Activated CD4-positive, alpha-beta T cell treated with anti-CD3 and anti-CD28 coated beads, Interleukin-2, amount 50 U/mL, for 1 hour (primary cell): Measurements from ENCODE around the gene KANK2.
A peak's percentile ranks its signal among the peaks of the same experiment; 100 is the strongest.

Experiments used
- DNase-seq: peaks from one replicate; pipeline ENCODE4 v3.0.0-alpha.2; 2020

Gene KANK2

GRCh38 chr19:11197291-11198174 lies at the start of gene KANK2:
KANK2 (minus strand) TSS chr19:11197545; CDS start chr19:11194511, 3,034 bp downstream.
- DNase-seq: peak; percentile 68

GRCh38 chr19:11246941-11247340 lies 49.6 kb upstream of the KANK2 start:
- no peak for DNase-seq

DNA sequence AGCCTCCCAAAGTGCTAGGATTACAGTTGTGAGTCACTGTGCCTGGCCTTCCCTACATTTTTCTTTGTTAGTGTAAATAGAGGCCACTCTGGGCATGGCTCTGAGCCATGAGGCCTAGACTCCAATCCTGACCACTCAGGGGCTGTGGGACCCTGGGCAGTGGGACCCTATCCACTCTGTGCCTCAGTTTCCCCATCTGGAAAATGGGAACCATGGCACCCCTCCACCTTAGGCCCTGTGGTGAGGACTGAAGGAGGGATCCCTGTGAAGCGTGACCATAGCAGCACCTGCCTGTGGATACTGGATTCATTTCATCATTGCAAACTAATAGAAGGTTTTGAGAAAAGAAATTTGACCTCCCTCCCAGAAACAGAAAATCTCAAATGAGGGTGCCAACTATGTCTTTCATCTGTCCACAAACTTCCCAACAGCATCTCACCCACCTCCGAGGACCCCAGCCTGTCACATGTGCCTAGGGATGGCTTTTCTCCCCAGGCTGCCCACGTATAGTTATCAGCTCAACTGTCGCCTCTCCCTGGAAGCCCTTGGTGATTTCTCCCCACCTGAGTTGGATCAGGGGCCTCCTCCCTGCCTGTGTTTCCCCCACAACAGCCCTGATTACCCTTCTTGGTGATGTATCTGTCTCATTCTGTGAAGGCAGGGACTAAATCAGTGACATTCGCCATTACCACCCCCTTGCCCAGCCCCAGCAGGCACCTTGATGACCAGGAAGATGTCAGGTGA lies 47.7 kb upstream of the KANK2 start:
- DNase-seq: no peak

DNA sequence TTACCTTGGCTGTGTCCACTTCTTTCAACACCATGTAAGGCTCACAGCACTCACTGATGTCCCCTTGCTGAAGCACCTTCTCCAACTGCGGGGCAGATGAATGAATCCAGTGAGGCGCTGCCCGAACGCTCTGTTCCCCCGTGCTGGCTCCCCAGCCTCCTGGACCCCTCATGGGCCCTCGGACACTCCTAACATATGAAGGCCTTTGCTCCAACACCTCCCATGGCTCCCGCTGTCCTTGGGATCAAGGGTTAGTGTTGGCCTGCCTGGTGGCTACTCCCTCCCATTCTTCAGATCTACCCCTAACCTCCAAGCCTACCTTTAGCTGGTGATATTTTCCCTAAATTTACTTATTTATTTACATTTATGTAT lies 46.4 kb upstream of the KANK2 start:
- no peak for DNase-seq

- DNase-seq: peak; percentile 81
These were observed 45.8 kb upstream of the KANK2 start for GRCh38 chr19:11242864-11243797.

- no peak for DNase-seq
These were observed 44.7 kb upstream of the KANK2 start for GRCh38 chr19:11242025-11242424.

- no peak for DNase-seq
These were observed 42.7 kb upstream of the KANK2 start for GRCh38 chr19:11240008-11240444.

- no peak for DNase-seq
These were observed 42.1 kb upstream of the KANK2 start, which contains the start of gene ANGPTL8 for GRCh38 chr19:11239377-11240000. ANGPTL8 (plus strand) TSS chr19:11239619; CDS start chr19:11239638, 19 bp downstream.

GRCh38 chr19:11238781-11239376 lies 41.5 kb upstream of the KANK2 start:
- no peak for DNase-seq

DNA sequence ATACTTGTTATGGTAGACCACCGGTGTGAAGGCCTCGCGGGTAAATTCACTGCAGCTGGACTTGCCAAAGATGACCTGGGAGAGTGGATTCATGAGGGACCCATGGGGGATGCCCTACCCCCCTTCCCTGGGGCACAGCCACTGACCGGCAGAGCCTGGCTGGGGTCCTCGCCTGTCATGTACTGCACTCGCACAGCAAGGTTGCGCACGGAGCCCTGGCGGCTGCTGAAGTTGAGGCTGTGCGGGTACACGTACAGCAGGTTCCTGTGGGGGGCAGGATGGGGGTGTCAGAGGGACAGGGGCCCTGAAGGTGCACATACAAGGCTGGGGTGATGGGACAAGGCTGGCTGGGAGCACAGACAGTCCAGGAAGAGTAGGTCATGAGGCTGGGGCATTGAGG lies 40.7 kb upstream of the KANK2 start:
- no peak for DNase-seq

DNA sequence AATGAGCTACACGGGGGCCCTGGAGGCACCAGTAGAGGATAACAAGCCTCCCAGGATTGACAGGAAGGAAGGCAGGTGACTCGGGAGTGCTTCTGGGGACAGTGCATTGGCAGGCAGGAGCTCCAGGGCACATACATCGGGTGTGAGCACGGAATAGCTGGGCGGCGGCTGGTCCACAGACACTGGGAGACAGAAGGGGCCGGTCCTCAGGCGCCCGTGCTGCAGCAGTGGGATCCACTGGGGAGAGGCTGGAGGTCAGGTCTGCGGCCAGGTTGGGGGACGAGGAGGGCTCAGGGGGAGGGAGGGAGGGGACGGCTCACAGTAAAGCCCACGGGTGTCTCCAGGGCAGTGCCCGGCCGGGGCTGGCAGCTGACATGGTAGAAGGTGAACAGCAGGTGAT lies 40.0 kb upstream of the KANK2 start:
- no peak for DNase-seq

DNA sequence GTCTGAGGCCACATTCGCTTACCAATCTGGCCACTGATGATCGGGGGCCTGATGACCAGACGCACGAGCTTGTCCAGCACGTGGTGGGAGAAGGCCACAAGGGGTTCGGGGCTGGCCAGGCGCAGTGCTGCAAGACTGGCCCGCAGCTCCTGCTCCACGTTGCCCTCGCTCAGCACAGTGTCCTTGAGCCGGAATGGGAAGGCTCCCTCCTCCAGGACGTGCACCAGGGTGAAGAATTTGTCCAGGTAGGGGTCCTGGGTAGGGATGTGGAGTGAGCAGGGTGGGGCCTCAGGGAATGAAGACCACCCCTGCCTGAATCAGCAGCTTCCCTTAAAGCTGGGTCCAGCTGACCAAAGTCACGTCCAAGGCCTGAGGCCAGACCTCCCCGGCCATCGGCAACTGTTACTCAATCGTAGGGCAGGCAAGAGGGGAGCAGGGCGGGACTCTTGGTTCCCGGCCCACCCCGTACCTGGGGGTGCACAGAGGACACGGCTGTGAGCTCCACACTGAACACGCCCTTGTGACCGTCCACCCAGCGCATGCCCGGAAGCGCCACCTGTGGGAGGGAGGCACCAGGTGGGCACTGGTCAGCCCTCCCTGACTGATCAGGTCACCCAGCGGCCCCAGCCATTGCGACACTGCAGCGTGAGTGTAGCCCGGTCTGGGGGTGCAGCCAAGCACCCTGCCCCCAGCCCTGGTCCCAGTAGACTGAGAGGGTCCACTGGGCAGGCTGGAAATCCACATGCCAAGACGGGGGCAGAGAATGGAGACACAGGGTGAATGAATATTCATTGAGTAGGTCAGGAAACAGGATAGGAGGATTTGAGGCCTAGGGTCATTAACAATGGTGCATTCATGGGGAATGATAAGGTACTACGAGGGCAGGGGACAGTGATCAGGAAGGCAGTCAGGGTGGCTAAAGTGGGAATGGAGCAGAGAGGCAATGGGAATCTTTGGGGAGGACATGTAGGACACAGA lies 39.3 kb upstream of the KANK2 start:
- DNase-seq: no peak

DNA sequence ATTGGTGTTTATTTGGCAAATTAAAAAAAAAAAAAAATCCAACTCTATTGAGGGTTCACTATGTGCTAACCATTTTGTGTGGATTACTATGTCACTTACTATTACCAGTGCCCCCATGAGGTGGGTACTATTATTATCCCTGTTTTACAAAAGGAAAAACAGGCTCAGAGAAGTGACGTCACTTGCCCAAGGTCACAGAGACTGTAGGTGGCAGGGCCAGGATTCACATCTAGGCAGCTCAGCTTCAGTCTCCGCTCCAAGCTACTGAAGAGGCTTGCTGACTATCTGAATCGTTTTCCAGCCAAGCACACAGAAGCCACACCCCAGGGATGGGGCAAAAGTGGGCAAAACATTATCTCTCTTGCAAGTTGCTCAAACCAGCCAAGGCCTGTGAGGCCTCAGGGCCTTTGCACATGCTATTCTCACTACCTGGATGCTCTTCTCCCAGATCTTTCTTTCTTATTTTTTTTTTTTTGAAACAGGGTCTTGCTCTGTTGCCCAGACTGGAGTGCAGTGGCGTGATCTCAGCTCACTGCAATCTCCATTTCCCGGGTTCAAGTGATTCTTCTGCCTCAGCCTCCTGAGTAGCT lies 37.2 kb upstream of the KANK2 start:
- DNase-seq: no peak

GRCh38 chr19:11233073-11233472 lies 35.7 kb upstream of the KANK2 start:
- DNase-seq: no peak

DNA sequence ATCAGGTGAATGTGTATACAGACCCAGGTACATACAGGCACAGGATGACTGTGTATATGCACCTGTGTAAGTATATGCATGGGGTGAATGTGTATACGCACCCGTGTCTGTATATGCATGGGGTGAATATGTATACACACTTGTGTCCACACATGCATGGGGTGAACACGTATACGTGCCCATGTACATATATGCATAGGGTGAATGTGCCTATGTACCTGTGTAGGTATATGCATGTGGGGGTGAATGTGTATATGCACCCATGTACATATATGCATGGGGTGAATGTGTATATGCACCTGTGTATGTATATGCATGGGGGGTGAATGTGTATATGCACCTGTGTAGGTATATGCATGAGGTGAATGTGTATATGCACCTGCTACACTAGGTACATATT lies 35.2 kb upstream of the KANK2 start:
- no peak for DNase-seq

- DNase-seq: no peak
These were observed 33.5 kb upstream of the KANK2 start for GRCh38 chr19:11230621-11231386.

DNA sequence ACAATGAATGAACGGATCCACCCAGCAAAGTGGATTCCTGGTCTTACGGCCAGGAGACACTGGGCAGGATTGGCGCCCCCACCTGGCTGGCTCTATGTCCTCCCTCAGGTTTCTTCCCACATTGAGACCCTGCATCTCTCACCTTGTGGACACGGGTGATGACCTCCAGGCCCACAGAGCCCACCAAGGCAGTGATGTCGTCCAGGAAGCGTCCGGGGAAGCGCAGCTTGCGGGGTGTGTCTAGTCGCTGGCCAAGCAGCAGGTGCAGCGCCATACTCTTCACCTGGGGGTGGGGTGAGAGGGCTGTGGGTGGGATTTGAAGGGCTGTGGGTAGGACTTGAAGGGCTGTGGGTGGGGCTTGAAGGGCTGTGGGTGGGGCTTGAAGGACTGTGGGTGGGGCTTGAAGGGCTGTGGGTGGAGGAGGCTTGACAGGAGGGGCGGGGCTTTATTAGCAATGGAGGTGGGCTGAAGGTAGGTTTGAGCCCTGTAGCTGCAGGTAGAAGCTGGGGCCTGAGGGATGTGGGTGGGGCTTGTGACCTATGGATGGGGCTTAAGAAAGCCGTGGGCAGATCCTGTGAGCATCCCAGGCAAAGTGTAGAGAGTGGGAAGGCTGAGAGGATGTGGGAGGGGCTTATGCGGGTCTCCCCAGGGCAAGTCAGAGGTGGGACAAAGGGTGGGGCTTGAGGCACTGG lies 30.0 kb upstream of the KANK2 start:
- no peak for DNase-seq

GRCh38 chr19:11226716-11227166 lies 29.4 kb upstream of the KANK2 start:
- DNase-seq: no peak

GRCh38 chr19:11225815-11226214 lies 28.5 kb upstream of the KANK2 start:
- no peak for DNase-seq
